Keratinocyte (primary cell): ENCODE data around the gene CHAMP1. TPM values are rescaled to one million over a fixed set of nuclear protein-coding genes. Genes with fewer than 3 reads are reported as not detected.

Experiments used
- DNase-seq: peaks from one replicate; pipeline ENCODE4 v3.0.0-alpha.2; 2011; ENCODE audit warnings: low read depth, missing footprints, low spot score
- FAIRE-seq: peaks from 2 replicates; lab custom pipeline; 2011; peaks lifted over from hg19 to GRCh38; lab: Jason Lieb, UNC
- H2AFZ ChIP-seq: 2 replicates; pipeline ENCODE4 v1.6.0; 2012; ENCODE audit warnings: low read length, control low read depth, inconsistent platforms; ENCODE audit not compliant: control insufficient read depth
- H3K27ac ChIP-seq: 2 replicates; pipeline ENCODE4 v1.5.1; 2011; ENCODE audit warnings: low read length; ENCODE audit not compliant: control insufficient read depth, insufficient read depth
- H3K27me3 ChIP-seq: 3 replicates; pipeline ENCODE4 v1.6.0; 2011; ENCODE audit warnings: low read length; ENCODE audit not compliant: control insufficient read depth, insufficient read depth; ENCODE audit errors: extremely low read depth
- H3K36me3 ChIP-seq, 2 experiments: 2 replicates in 1 of 2; 3 replicates in 1 of 2; pipeline ENCODE4 v1.5.1; 2011; ENCODE audit warnings: low read length in 2 of 2, mild to moderate bottlenecking in 1 of 2; ENCODE audit not compliant: control insufficient read depth in 2 of 2, insufficient read depth in 2 of 2; ENCODE audit errors: extremely low read depth in 1 of 2
- H3K4me1 ChIP-seq: 3 replicates; pipeline ENCODE4 v1.5.1; 2011; ENCODE audit warnings: low read length; ENCODE audit not compliant: control insufficient read depth, insufficient read depth; ENCODE audit errors: extremely low read depth
- H3K4me2 ChIP-seq: 3 replicates; pipeline ENCODE4 v1.6.0; 2011; ENCODE audit warnings: low read depth, low read length; ENCODE audit not compliant: control insufficient read depth, insufficient read depth; ENCODE audit errors: extremely low read depth
- H3K4me3 ChIP-seq, 3 experiments: fragments of 200-600 bp in 1 of 3; sonication (generic) in 1 of 3; 2 replicates in 2 of 3; 3 replicates in 1 of 3; pipeline ENCODE4 v1.5.1; 2011 to 2016; ENCODE audit warnings: low read length in 3 of 3, mild to moderate bottlenecking in 3 of 3, control low read depth in 2 of 3, inconsistent platforms in 1 of 3, low read depth in 1 of 3, mixed read lengths in 1 of 3, mixed run types in 1 of 3, moderate library complexity in 1 of 3; ENCODE audit not compliant: control insufficient read depth in 2 of 3, insufficient read depth in 2 of 3; ENCODE audit errors: extremely low read depth in 1 of 3
- H3K79me2 ChIP-seq: 2 replicates; pipeline ENCODE4 v1.6.0; 2012; ENCODE audit warnings: low read length; ENCODE audit not compliant: control insufficient read depth, insufficient read depth
- H3K9ac ChIP-seq: 3 replicates; pipeline ENCODE4 v1.6.0; 2011; ENCODE audit warnings: low read length; ENCODE audit not compliant: control insufficient read depth, insufficient read depth; ENCODE audit errors: extremely low read depth
- H3K9me1 ChIP-seq: 3 replicates; pipeline ENCODE4 v1.6.0; 2011; ENCODE audit warnings: low read length; ENCODE audit not compliant: control insufficient read depth, insufficient read depth; ENCODE audit errors: extremely low read depth
- H3K9me3 ChIP-seq: 2 replicates; pipeline ENCODE4 v1.5.1; 2012; ENCODE audit warnings: low read depth, low read length; ENCODE audit not compliant: control insufficient read depth
- H4K20me1 ChIP-seq: 3 replicates; pipeline ENCODE4 v1.6.0; 2011; ENCODE audit warnings: low read length; ENCODE audit not compliant: control insufficient read depth, insufficient read depth; ENCODE audit errors: extremely low read depth
- CTCF ChIP-seq, 3 experiments: IDR thresholded peaks in 1 of 3; conservative IDR thresholded peaks in 1 of 3; optimal IDR thresholded peaks in 1 of 3; 2 replicates in 2 of 3; 3 replicates in 1 of 3; pipeline versions ENCODE3 to v1.5.1; 2011; ENCODE audit warnings: low read length in 3 of 3, mild to moderate bottlenecking in 3 of 3, moderate library complexity in 2 of 3, control low read depth in 1 of 3, inconsistent platforms in 1 of 3; ENCODE audit not compliant: insufficient read depth in 2 of 3; ENCODE audit errors: extremely low read depth in 1 of 3
- EZH2 ChIP-seq: IDR thresholded peaks from one replicate; pipeline ENCODE4 v1.6.1; 2012; ENCODE audit warnings: inconsistent platforms, mild to moderate bottlenecking, low read length, moderate library complexity
- dilution Hi-C: fragments of 300-500 bp; cut with MboI; formaldehyde crosslinking; loops from one replicate; pipeline ENCODE4 v1.7.0; 2020; ENCODE audit warnings: low sequenced_read_pairs; ENCODE audit not compliant: extremely low pct_ligation_motif_present
- polyA plus RNA-seq, 5 experiments: library from polyadenylated mRNA; depleted of rRNA in 3 of 5; stranded (reverse) in 3 of 5; stranded (forward) in 1 of 5; unstranded in 1 of 5; fragments of >200 nt; gene quantifications; 1 replicate in 1 of 5; 2 replicates in 3 of 5; 3 replicates in 1 of 5; pipeline versions ENCODE4 v1.2.1 to v1.2.3, GENCODE V29; 2011 to 2012; ENCODE audit warnings: missing spikeins in 2 of 5, low read depth in 1 of 5, low replicate concordance in 1 of 5

Gene CHAMP1
- polyA plus RNA-seq, 1 donor (not counting 4 experiments of a cell fraction or from before 2014, with no cell fraction given) = 14.2 TPM

DNA sequence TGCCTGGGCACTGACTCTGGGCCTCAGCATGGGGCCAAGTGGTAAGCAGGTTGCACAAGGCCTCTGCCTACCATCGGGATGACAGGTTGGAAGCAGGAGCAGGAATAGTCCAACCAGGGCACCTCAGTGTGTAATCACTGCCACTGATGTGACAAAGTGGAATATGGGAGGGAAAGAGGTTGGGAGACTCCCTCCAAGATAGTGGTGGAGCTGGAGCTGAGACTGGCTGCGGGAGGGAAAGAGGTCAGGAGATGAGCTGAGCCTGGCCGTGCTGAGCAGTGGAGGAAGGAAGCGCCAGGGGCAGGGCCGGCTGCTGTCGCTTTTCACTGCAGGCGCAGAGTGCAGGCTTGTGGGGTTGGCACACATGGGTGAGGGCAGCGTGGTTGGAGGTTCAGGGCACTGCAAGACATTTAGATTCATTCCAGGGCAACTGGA is 26.1 kb upstream of the CHAMP1 start:
- Histone ChIP-seq H3K4me2 (no peak overlapping the region), H3K9ac (no peak overlapping the region), H3K79me2 (peaks cover 36% of the 10 kb centered on the region), H3K36me3 (peaks cover 6 to 26% of the 10 kb centered on the region in 2 experiments), H4K20me1 (no peaks in the 10 kb centered on the region), H3K27me3 (no peaks in the 10 kb centered on the region), H3K27ac (no peak overlapping the region), H2AFZ (no peak overlapping the region), H3K4me1 (peaks cover 14% of the 10 kb centered on the region), H3K9me3 (no peaks in the 10 kb centered on the region), H3K9me1 (no peaks in the 10 kb centered on the region), H3K4me3 (no peak overlapping the region)
- TF ChIP-seq CTCF (optimal IDR thresholded peaks at IDR 0.05 in 1 of 3, IDR thresholded peaks at IDR 0.05 in 1 of 3, conservative IDR thresholded peaks at IDR 0.05 in 1 of 3; ENCODE audit: extremely low read depth in 1 of 3, insufficient read depth in 2 of 3, low read length in 3 of 3) = no peak
- no peak for TF ChIP-seq EZH2
- no peak for DNase-seq
- dilution Hi-C loops = no loop called here
- FAIRE-seq = no peak

DNA sequence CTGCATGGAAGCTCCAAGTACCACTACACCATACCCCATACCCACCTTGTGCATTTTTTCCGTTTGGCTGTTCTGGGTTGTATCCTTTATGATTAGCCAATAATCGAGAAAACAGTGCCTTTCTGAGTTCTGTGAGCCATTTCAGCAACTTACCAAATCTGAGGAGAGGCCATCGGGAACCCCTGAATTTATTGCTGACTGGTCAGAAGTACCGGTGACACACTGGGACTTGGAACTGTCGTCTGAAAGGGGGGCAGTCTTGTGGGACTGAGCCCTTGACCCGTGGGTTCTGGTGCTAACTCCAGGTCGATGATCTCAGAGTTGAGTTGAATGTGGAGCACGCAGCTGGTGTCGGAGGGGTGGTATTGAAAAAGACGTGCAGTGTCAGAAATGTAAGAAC is 17.9 kb upstream of the CHAMP1 start:
- DNase-seq = no peak
- no peaks in the 10 kb centered on the region for H3K9me1 ChIP-seq
- peaks cover 6 to 24% of the 10 kb centered on the region in 2 experiments for H3K36me3 ChIP-seq
- no peak for FAIRE-seq
- H3K79me2 ChIP-seq = peaks cover 17% of the 10 kb centered on the region
- H3K9me3 ChIP-seq = no peaks in the 10 kb centered on the region
- dilution Hi-C loops = no loop called here
- no peak overlapping the region for H3K9ac ChIP-seq
- H3K4me2 ChIP-seq = no peak overlapping the region
- H3K4me1 ChIP-seq = peaks cover 9% of the 10 kb centered on the region
- H3K27me3 ChIP-seq = no peaks in the 10 kb centered on the region
- no peaks in the 10 kb centered on the region for H4K20me1 ChIP-seq
- no peak overlapping the region for H3K27ac ChIP-seq
- no peak overlapping the region for H3K4me3 ChIP-seq
- no peak overlapping the region for H2AFZ ChIP-seq
- no peak for TF ChIP-seq CTCF (optimal IDR thresholded peaks at IDR 0.05 in 1 of 3, IDR thresholded peaks at IDR 0.05 in 1 of 3, conservative IDR thresholded peaks at IDR 0.05 in 1 of 3; ENCODE audit: extremely low read depth in 1 of 3, insufficient read depth in 2 of 3, low read length in 3 of 3)
- no peak for TF ChIP-seq EZH2
